Measurements from ENCODE around the gene EHBP1. TPM values are rescaled to one million over a fixed set of nuclear protein-coding genes. Genes with fewer than 3 reads are reported as not detected.
"Not testable (repeated sequence)": the region's sequence is repeated elsewhere in the genome, so short reads cannot be mapped to it uniquely, and the experiment has no call there.

Gene EHBP1
- total RNA-seq, 2 donors from 2014 or later, result 28.4 to 67.7 TPM

GRCh38 chr2:62711832-62712494 is 6.5 kb downstream of the EHBP1 start:
- ATAC-seq (ENCODE audit: insufficient number of reproducible peaks, low FRiP score, low read depth), result no peak
- Histone ChIP-seq H3K4me1 (ENCODE audit: control insufficient read depth in 1 of 2, low read depth in 2 of 2) (peaks cover 15 to 27% of the 10 kb centered on the region in 2 donors), H3K27ac (no peak overlapping the region), H3K9me3 (no peaks in the 10 kb centered on the region), H3K27me3 (replicated peaks; ENCODE audit: insufficient read depth) (no peaks in the 10 kb centered on the region), H3K4me3 (no peak overlapping the region), H3K36me3 (no peaks in the 10 kb centered on the region)
- TF ChIP-seq CTCF (IDR thresholded peaks at IDR 0.05), result no peak
- no peak for DNase-seq (ENCODE audit: low spot score)

DNA sequence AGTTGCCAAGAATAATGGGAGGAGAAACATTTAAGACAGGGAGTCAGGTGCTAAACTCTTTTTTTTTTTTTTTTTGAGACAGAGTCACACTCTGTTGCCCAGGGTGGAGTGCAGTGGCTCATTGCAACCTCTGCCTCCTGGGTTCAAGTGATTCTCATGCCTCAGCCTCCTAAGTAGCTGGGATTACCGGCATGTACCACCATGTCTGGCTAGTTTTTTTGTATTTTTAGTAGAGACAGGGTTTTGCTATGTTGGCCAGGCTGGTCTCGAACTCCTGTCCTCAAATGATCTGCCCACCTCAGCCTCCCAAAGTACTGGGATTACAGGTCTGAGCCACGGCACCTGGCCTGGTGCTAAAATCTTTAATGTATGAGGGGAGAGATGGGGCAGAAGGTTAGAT is 7.7 kb downstream of the EHBP1 start:
- not testable (repeated sequence) for DNase-seq (ENCODE audit: low spot score); ATAC-seq (ENCODE audit: insufficient number of reproducible peaks, low FRiP score, low read depth); H3K27me3 ChIP-seq (replicated peaks; ENCODE audit: insufficient read depth); H3K27ac ChIP-seq; H3K36me3 ChIP-seq; H3K4me3 ChIP-seq; H3K9me3 ChIP-seq
- H3K4me1 ChIP-seq (ENCODE audit: control insufficient read depth in 1 of 2, low read depth in 2 of 2), result peaks cover 6 to 14% of the 10 kb centered on the region in 2 donors

- ATAC-seq (ENCODE audit: insufficient number of reproducible peaks, low FRiP score, low read depth), result no peak
- DNase-seq (ENCODE audit: low spot score), result no peak
- no peak for TF ChIP-seq CTCF (IDR thresholded peaks at IDR 0.05)
- no peaks in the 10 kb centered on the region for H3K9me3 ChIP-seq
- peaks cover 2 to 8% of the 10 kb centered on the region in 2 donors for H3K4me1 ChIP-seq (ENCODE audit: control insufficient read depth in 1 of 2, low read depth in 2 of 2)
- H3K27ac ChIP-seq, result no peak overlapping the region
- no peaks in the 10 kb centered on the region for H3K36me3 ChIP-seq
- H3K27me3 ChIP-seq (replicated peaks; ENCODE audit: insufficient read depth), result no peaks in the 10 kb centered on the region
- no peak overlapping the region for H3K4me3 ChIP-seq
These were observed 8.3 kb downstream of the EHBP1 start for GRCh38 chr2:62713837-62714236.

GRCh38 chr2:62716768-62717167 is 11.3 kb downstream of the EHBP1 start:
- Histone ChIP-seq H3K27me3 (replicated peaks; ENCODE audit: insufficient read depth) (no peaks in the 10 kb centered on the region), H3K4me1 (ENCODE audit: control insufficient read depth in 1 of 2, low read depth in 2 of 2) (no peaks in the 10 kb centered on the region), H3K27ac (no peak overlapping the region), H3K9me3 (no peaks in the 10 kb centered on the region), H3K4me3 (no peak overlapping the region), H3K36me3 (no peaks in the 10 kb centered on the region)
- no peak for ATAC-seq (ENCODE audit: insufficient number of reproducible peaks, low FRiP score, low read depth)
- no peak for TF ChIP-seq CTCF (IDR thresholded peaks at IDR 0.05)
- DNase-seq (ENCODE audit: low spot score), result no peak

DNA sequence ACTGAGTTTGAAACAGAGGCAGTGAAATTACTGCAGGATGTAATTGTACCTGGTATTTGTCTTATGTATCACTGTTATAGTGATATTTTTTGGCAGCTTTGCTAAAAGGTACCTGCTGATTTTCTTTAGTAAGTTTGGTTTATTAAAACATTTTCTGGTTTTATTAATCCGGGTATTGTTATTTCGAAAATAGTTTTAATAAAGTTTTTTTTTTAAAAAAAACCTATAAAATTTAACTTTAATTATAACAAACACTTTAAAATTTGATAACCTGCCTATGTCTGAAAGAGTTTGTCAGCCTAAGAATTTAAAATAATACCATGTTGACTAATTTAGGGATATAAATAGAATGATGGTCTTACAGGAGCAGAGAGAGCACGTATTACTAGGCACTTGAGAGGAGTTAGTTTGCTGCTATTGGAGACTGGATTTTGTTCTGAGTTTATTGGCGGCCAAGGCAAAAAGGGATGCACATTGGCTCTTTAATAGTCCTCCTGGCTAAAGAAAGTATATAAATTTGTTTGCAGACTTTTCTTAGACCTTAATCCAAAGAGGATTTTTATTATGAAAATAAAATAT is 12.1 kb downstream of the EHBP1 start:
- no peaks in the 10 kb centered on the region for H3K36me3 ChIP-seq
- H3K27ac ChIP-seq, result no peak overlapping the region
- H3K4me1 ChIP-seq (ENCODE audit: control insufficient read depth in 1 of 2, low read depth in 2 of 2), result no peaks in the 10 kb centered on the region
- ATAC-seq (ENCODE audit: insufficient number of reproducible peaks, low FRiP score, low read depth) (no peak), DNase-seq (ENCODE audit: low spot score) (no peak)
- TF ChIP-seq CTCF (IDR thresholded peaks at IDR 0.05), result no peak
- H3K27me3 ChIP-seq (replicated peaks; ENCODE audit: insufficient read depth), result no peaks in the 10 kb centered on the region
- no peak overlapping the region for H3K4me3 ChIP-seq
- no peaks in the 10 kb centered on the region for H3K9me3 ChIP-seq

Data from thoracic aorta (tissue), 2 donors.